ENCODE measurements around the gene DPP6.

- TF ChIP-seq CTCF (IDR thresholded peaks at IDR 0.05) (no peak), POLR2AphosphoS5 (IDR thresholded peaks at IDR 0.05) (no peak)
These were observed 807.8 kb downstream of the DPP6 start for GRCh38 chr7:154859747-154860620.

Data from transverse colon (tissue), 4 donors.